IMR-90 (cell line): ENCODE data around the gene RPP25.

Experiments used
- CHD1 ChIP-seq: IDR thresholded peaks from 2 replicates; pipeline ENCODE4 v1.6.1; 2012; ENCODE audit warnings: low read depth, low read length, improper control_type of control experiment
- CTCF ChIP-seq: conservative IDR thresholded peaks from 2 replicates; pipeline ENCODE4 v1.5.1; 2012; ENCODE audit warnings: mild to moderate bottlenecking, low read depth, low read length, improper control_type of control experiment
- FOS ChIP-seq: fragments of 150-350 bp; IDR thresholded peaks from 2 replicates; pipeline ENCODE4 v1.6.1; 2016; ENCODE audit warnings: low read depth, low read length
- MAFK ChIP-seq: IDR thresholded peaks from 2 replicates; pipeline ENCODE4 v1.6.1; 2012; ENCODE audit warnings: low read depth, low read length, improper control_type of control experiment
- POLR2A ChIP-seq: IDR thresholded peaks from 2 replicates; pipeline ENCODE4 v1.6.1; 2012; ENCODE audit warnings: mild to moderate bottlenecking, low read depth, low read length
- SMC3 ChIP-seq: fragments of 150-350 bp; IDR thresholded peaks from 2 replicates; pipeline ENCODE4 v1.6.1; 2016; ENCODE audit warnings: low read depth, mild to moderate bottlenecking, antibody characterized with exemption, low read length, moderate library complexity
- USF2 ChIP-seq: fragments of 150-350 bp; IDR thresholded peaks from 2 replicates; pipeline ENCODE4 v1.6.1; 2017; ENCODE audit warnings: mild to moderate bottlenecking, antibody characterized with exemption, low read length, low read depth

- TF ChIP-seq CTCF (no peak), USF2 (no peak), POLR2A (no peak), CHD1 (no peak), MAFK (no peak), FOS (no peak), SMC3 (no peak)
Observed at GRCh38 chr15:74954515-74954914, 2.1 kb downstream of the RPP25 start.
